Measurements from ENCODE around the gene BTC.

DNA sequence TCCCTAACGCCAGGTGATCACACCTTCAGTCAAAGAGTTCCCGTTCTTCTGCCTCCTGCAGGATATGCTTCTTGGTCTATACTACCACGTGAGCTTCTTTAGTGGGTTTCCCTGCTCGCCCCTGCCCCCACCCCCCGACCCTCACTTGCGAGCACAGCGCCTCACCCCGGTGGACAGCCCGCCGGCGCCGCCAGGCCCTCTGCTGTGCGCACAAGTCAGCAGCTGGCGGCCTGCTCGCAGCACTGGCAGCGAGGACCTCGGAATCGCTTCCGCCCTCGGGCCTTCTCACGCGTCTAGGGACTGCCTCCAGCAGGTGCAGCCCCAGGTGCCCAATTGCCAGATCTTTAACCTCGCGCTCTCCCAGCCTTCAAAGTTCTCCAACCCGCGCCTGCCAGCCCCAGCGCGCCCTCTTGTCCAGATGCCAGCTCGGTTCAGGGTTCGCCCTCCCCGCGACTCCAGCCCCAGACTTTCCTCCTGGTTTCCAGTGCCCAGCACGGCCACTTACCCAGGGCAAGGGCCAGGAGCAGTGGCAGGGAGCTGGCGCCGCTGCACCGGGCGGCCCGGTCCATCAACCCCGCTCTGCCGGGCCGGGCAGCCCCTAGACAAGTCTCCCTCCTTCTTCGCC, 454 bp downstream of the BTC start:
- peak in 1 of 3 donors; percentile 71 for TF ChIP-seq POLR2AphosphoS5 (IDR thresholded peaks at IDR 0.05)
- peak in 1 of 4 donors; percentile 14 for TF ChIP-seq POLR2A (IDR thresholded peaks at IDR 0.05)
- TF ChIP-seq, protein P1, sequence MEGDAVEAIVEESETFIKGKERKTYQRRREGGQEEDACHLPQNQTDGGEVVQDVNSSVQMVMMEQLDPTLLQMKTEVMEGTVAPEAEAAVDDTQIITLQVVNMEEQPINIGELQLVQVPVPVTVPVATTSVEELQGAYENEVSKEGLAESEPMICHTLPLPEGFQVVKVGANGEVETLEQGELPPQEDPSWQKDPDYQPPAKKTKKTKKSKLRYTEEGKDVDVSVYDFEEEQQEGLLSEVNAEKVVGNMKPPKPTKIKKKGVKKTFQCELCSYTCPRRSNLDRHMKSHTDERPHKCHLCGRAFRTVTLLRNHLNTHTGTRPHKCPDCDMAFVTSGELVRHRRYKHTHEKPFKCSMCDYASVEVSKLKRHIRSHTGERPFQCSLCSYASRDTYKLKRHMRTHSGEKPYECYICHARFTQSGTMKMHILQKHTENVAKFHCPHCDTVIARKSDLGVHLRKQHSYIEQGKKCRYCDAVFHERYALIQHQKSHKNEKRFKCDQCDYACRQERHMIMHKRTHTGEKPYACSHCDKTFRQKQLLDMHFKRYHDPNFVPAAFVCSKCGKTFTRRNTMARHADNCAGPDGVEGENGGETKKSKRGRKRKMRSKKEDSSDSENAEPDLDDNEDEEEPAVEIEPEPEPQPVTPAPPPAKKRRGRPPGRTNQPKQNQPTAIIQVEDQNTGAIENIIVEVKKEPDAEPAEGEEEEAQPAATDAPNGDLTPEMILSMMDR (IDR thresholded peaks at IDR 0.05): peak in 5 of 7 experiments; percentile 3 to 31 (median 21)

Measured in stomach (tissue), 4 donors.